Renal cortex interstitium (tissue), 11 donors: ENCODE measurements around the gene KISS1. TPM values are rescaled to one million over a fixed set of nuclear protein-coding genes. Genes with fewer than 3 reads are reported as not detected.

ENCODE experiments used
- DNase-seq, 11 donors: peaks; one replicate each; pipeline ENCODE4 v3.0.0-alpha.2; 2013; ENCODE audit warnings: low read depth in 9 of 11, low spot score in 4 of 11; ENCODE audit errors: extremely low read depth in 1 of 11
- polyA plus RNA-seq, 3 donors: library from polyadenylated mRNA; unstranded; fragments of 120-200 nt; gene quantifications; one replicate each; pipeline ENCODE4 v1.2.1, GENCODE V29; 2013; ENCODE audit not compliant: insufficient read length in 3 of 3

Gene KISS1
- polyA plus RNA-seq, 3 donors, result 0.40 to 1.9 (median 0.92) TPM

GRCh38 chr1:204147406-204148383 is 48.6 kb downstream of the KISS1 start:
- no peak for DNase-seq

DNA sequence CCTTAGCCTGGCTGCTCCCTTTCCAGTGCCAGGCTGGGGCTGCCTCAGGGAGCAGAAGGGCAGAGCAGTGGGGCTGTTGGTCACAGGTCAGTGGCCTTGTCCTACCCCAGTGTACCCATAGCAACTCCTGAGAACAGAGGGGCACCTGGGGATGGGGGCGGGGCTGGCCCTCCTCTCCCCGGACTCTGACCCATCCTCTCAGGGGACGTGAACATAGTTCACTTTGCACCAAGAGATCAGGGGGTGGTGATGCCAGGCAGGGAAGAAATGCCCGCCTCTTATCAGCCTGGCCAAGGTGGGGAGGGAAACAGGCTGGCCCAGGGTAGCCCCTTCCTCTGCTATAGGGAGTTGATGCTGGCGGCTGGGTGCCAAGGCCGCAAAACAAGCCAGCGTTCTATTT is 49.3 kb downstream of the KISS1 start:
- DNase-seq, result no peak

DNA sequence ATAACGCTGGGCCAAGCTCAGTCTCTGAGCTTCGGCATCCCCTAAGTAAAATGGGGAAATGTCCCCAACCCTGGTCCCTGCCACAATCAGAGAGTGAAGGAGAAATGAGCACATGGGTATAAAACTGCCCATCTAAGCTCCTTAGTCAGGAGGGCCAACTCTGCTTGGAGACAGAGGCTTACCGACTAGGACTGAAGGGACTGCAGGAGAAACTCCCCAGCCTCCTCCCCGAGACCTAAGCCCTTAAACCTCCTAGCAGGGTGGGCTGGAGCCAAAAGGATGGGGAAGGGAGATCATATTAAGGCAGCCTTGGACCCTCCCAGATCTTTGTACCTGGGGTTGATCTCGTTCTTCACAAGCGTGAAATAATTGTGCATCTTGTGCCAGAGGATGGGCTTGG is 50.0 kb downstream of the KISS1 start:
- no peak for DNase-seq

DNA sequence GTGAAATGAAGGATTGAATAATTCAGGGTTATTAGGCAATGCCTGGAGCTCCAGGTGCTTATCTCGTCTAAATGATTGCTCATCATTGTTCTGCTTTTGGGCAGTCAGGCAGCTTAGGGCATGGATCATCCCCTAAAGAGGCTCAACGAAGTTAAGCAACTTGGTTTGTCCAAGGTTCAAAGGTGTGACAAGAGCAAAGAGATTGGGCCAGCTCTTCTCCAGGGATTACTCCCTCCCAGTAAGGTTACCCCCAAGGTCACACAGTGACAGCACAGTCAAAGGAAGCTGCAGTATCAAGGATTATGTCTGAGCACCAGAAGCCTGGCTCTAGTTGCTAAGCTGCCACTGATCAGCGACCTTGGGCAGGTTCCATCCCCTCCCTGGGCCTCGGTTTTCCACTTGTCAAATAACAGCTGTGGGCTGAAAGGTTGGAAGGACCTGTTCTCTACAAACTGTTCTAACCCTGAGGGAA is 51.2 kb downstream of the KISS1 start:
- no peak for DNase-seq

- DNase-seq, result no peak
Observed at GRCh38 chr1:204143276-204144041, 52.8 kb downstream of the KISS1 start.

DNA sequence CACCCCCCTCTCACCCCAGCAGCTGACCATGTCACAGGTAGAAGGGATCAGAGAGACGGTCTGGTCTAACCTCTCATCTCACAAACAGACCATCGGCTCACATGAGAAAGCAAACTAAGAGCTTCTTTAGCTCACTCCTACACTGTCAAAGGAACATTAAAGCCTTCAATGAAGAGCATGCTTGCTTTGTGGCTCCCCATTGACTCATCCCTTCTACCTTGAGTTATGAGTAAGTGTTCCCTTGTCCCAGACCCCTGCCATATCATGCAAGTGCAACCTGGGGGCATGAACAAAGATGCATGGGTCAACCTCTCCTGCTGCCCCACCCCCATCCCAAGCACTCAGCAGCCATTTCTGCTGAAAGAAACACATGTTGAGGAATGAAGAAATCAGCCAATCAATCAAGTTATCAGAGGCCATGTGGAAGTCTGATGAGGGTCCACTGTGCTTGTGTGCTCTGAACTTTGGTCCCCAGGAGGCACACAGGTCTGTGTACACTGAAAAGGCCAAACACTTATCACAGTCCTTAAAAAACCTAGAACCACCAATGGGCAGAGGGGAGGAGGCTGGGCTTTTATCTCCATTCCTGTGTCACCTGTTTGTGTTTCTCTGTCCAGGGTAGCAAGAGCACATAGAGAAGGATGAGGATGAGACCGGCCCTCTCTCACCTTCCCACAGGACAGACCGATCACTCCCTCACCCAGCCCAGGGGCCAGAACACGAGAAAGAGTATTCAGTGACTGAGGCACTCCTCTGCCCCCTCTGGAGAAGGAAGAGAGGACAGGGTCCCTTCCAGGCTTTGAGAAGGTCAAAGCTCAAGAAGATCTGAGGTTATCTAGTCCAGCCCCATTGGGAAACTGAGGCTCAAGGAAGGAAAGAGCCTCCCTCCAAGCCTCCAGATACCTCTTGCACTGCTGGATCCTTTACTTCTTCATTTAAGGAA is 54.0 kb downstream of the KISS1 start:
- DNase-seq, result no peak

GRCh38 chr1:204141131-204141530 is 55.2 kb downstream of the KISS1 start:
- DNase-seq, result no peak

Other genes with a start within 250 kb of the KISS1 start
- 10 to 100 TPM; 40.8 to 57.4 (median 53.9) TPM for gene SOX13, start 123.4 kb downstream of the KISS1 start, polyA plus RNA-seq
- gene ETNK2, start 44.4 kb downstream of the KISS1 start, polyA plus RNA-seq, result 10 to 100 TPM; 22.8 to 28.2 (median 23.5) TPM
- gene REN, start 30.2 kb downstream of the KISS1 start, polyA plus RNA-seq, result 10 to 100 TPM; 71.1 to 81.4 (median 80.3) TPM
- gene GOLT1A, start 17.5 kb upstream of the KISS1 start, polyA plus RNA-seq, result 1 to 10 TPM; 2.3 to 4.1 (median 2.5) TPM
- 10 to 100 TPM; 41.1 to 56.4 (median 48.0) TPM for gene PLEKHA6, start 163.4 kb upstream of the KISS1 start, polyA plus RNA-seq
- gene PPP1R15B, start 215.3 kb upstream of the KISS1 start, polyA plus RNA-seq, result 10 to 100 TPM; 37.6 to 45.6 (median 40.5) TPM